Neural progenitor cell (in vitro differentiated cells): ENCODE results near the gene LRRC32. TPM values are rescaled to one million over a fixed set of nuclear protein-coding genes. Genes with fewer than 3 reads are reported as not detected.

Source experiments
- DNase-seq: peaks from one replicate; pipeline ENCODE4 v3.0.0-alpha.2; 2016; ENCODE audit warnings: low spot score
- H2AFZ ChIP-seq: fragments of 200-600 bp; sonication (generic); replicated peaks from 2 replicates; pipeline ENCODE4 v1.6.1; 2016; ENCODE audit warnings: antibody characterized with exemption
- H3F3A ChIP-seq: fragments of 200-600 bp; sonication (generic); 2 replicates; pipeline ENCODE4 v1.6.1; 2016; ENCODE audit warnings: antibody characterized with exemption, low read depth
- H3K27ac ChIP-seq: fragments of 200-600 bp; sonication (generic); 2 replicates; pipeline ENCODE4 v1.5.1; 2016; ENCODE audit warnings: mild to moderate bottlenecking
- H3K27me3 ChIP-seq: fragments of 200-600 bp; sonication (generic); 2 replicates; pipeline ENCODE4 v1.6.1; 2016; ENCODE audit warnings: mild to moderate bottlenecking, moderate library complexity
- H3K36me3 ChIP-seq: fragments of 200-600 bp; sonication (generic); 2 replicates; pipeline ENCODE4 v1.5.1; 2016
- H3K4me1 ChIP-seq: fragments of 200-600 bp; sonication (generic); 2 replicates; pipeline ENCODE4 v1.6.1; 2016; ENCODE audit warnings: mixed run types
- H3K4me2 ChIP-seq: fragments of 200-600 bp; sonication (generic); 2 replicates; pipeline ENCODE4 v1.6.1; 2016
- H3K4me3 ChIP-seq: fragments of 200-600 bp; sonication (generic); 2 replicates; pipeline ENCODE4 v1.5.1; 2016
- H3K79me2 ChIP-seq: fragments of 200-600 bp; sonication (generic); 2 replicates; pipeline ENCODE4 v1.6.1; 2016; ENCODE audit warnings: low read depth
- H3K9ac ChIP-seq: fragments of 200-600 bp; sonication (generic); 2 replicates; pipeline ENCODE4 v1.6.1; 2016
- H3K9me3 ChIP-seq: fragments of 200-600 bp; sonication (generic); 2 replicates; pipeline ENCODE4 v1.5.1; 2016; ENCODE audit warnings: low read depth
- H4K20me1 ChIP-seq: fragments of 200-600 bp; sonication (generic); 2 replicates; pipeline ENCODE4 v1.6.1; 2016; ENCODE audit warnings: low read depth
- H3K27ac Mint-ChIP-seq: 3 replicates; pipeline ENCODE4 v1.8.0; 2021; ENCODE audit warnings: mixed read lengths
- H3K27me3 Mint-ChIP-seq: 2 replicates; pipeline ENCODE4 v1.8.0; 2022; ENCODE audit warnings: low read depth, mild to moderate bottlenecking, inconsistent platforms, moderate library complexity, mixed read lengths; ENCODE audit not compliant: insufficient read depth
- H3K36me3 Mint-ChIP-seq: 3 replicates; pipeline ENCODE4 v1.8.0; 2021; ENCODE audit warnings: mixed read lengths
- H3K4me1 Mint-ChIP-seq: 3 replicates; pipeline ENCODE4 v1.8.0; 2021; ENCODE audit warnings: mixed read lengths
- H3K4me3 Mint-ChIP-seq: 3 replicates; pipeline ENCODE4 v1.8.0; 2021; ENCODE audit warnings: mild to moderate bottlenecking, moderate library complexity, mixed read lengths
- H3K9me3 Mint-ChIP-seq: 3 replicates; pipeline ENCODE4 v1.8.0; 2020; ENCODE audit warnings: mixed read lengths
- EZH2 ChIP-seq: fragments of 200-600 bp; sonication (generic); IDR thresholded peaks from 2 replicates; pipeline ENCODE4 v1.6.1; 2017; ENCODE audit warnings: antibody characterized with exemption, mild to moderate bottlenecking, moderate library complexity
- EZH2phosphoT487 ChIP-seq: fragments of 200-600 bp; sonication (generic); IDR thresholded peaks from 2 replicates; pipeline ENCODE4 v1.6.1; 2017; ENCODE audit warnings: antibody characterized with exemption
- total RNA-seq: library from RNA; depleted of rRNA; stranded (reverse); fragments of >200 nt; gene quantifications from 2 replicates; pipeline ENCODE4 v1.2.3, GENCODE V29; 2015; ENCODE audit warnings: low replicate concordance
- TF ChIP-seq, protein P1 (sequence below): fragments of 200-600 bp; sonication (generic); IDR thresholded peaks from 2 replicates; pipeline ENCODE4 v1.5.1; 2017; ENCODE audit warnings: antibody characterized with exemption, mild to moderate bottlenecking

The LRRC32 gene
- total RNA-seq, 1 donor from 2014 or later = 0.21 TPM

- TF ChIP-seq, protein P1, sequence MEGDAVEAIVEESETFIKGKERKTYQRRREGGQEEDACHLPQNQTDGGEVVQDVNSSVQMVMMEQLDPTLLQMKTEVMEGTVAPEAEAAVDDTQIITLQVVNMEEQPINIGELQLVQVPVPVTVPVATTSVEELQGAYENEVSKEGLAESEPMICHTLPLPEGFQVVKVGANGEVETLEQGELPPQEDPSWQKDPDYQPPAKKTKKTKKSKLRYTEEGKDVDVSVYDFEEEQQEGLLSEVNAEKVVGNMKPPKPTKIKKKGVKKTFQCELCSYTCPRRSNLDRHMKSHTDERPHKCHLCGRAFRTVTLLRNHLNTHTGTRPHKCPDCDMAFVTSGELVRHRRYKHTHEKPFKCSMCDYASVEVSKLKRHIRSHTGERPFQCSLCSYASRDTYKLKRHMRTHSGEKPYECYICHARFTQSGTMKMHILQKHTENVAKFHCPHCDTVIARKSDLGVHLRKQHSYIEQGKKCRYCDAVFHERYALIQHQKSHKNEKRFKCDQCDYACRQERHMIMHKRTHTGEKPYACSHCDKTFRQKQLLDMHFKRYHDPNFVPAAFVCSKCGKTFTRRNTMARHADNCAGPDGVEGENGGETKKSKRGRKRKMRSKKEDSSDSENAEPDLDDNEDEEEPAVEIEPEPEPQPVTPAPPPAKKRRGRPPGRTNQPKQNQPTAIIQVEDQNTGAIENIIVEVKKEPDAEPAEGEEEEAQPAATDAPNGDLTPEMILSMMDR = no peak
- TF ChIP-seq EZH2phosphoT487 = no peak
- no peak for TF ChIP-seq EZH2
- no peak overlapping the region for H2AFZ ChIP-seq
- H3K4me3 Mint-ChIP-seq = no peak overlapping the region
Measured at GRCh38 chr11:76682106-76682505, 11.6 kb upstream of the LRRC32 start.

DNA sequence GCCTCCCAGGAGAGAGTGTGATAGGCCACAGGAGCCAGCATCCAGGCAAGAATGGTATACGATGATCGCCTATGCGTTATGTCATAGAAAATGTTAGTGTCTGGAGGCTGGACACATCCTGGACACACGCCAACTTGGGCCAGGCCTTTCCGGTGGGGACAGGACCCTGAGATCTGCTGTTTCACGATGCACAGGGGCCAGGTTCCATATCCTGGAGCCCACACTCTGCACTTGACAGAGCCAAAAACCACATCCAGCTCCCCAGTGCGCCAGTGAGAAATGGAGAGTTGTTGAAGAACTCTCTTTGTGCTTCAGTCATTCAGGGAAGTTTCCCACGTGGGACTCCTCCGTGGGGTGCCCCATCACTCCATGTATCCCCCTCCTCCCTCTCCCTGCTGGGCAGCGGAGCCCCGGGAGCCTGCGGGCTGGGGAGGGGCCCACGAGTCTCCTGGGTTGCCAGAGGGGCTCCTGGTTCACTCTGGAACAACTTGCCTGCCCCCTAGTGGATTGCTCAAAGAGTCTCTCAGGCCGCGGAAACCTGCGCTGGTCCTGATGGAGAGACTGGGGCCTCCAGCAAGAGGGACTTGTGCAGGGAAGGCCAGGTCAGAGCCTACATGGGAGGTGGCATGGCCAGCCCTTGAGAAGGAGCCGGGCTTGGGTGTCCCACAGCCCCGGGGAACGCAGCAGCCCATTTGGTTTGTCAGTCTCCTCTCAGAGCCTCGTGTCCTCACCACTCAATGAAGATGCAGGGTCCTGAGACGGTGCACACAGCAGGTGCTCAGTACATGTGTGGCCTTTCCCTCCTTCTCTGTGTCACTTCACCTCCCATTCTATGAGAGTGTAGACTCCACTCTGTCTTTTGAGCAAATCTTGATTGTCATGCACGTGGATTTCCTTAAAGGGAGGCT, 10.2 kb upstream of the LRRC32 start:
- H2AFZ ChIP-seq = peak overlapping the region; percentile 33

More at GRCh38 chr11:76682106-76682505, 11.6 kb upstream of the LRRC32 start:
- peaks cover 3% of the 10 kb centered on the region for H3K9me3 Mint-ChIP-seq
- H3K79me2 ChIP-seq = no peaks in the 10 kb centered on the region
- H3K4me1 ChIP-seq = no peaks in the 10 kb centered on the region
- H3K36me3 Mint-ChIP-seq = no peaks in the 10 kb centered on the region
- H3K27me3 ChIP-seq = no peaks in the 10 kb centered on the region
- H3K9ac ChIP-seq = no peak overlapping the region
- H3F3A ChIP-seq = no peaks in the 10 kb centered on the region
- H3K27me3 Mint-ChIP-seq = peaks cover 9% of the 10 kb centered on the region
- no peaks in the 10 kb centered on the region for H3K9me3 ChIP-seq
- H3K27ac ChIP-seq = no peak overlapping the region
- H3K4me2 ChIP-seq = no peak overlapping the region
- DNase-seq = no peak
- H3K4me1 Mint-ChIP-seq = peaks cover 21% of the 10 kb centered on the region
- no peaks in the 10 kb centered on the region for H4K20me1 ChIP-seq
- no peak overlapping the region for H3K27ac Mint-ChIP-seq
- H3K4me3 ChIP-seq = no peak overlapping the region
- no peaks in the 10 kb centered on the region for H3K36me3 ChIP-seq

GRCh38 chr11:76678321-76678720, 7.8 kb upstream of the LRRC32 start:
- no peaks in the 10 kb centered on the region for H4K20me1 ChIP-seq
- no peak overlapping the region for H2AFZ ChIP-seq
- H3K36me3 ChIP-seq = no peaks in the 10 kb centered on the region
- no peaks in the 10 kb centered on the region for H3K4me1 ChIP-seq
- H3K4me2 ChIP-seq = no peak overlapping the region
- H3K9me3 Mint-ChIP-seq = no peaks in the 10 kb centered on the region
- H3K4me1 Mint-ChIP-seq = peaks cover 20% of the 10 kb centered on the region
- no peaks in the 10 kb centered on the region for H3K36me3 Mint-ChIP-seq
- H3K27ac ChIP-seq = no peak overlapping the region
- TF ChIP-seq EZH2 (no peak), EZH2phosphoT487 (no peak)
- TF ChIP-seq, protein P1 = no peak
- no peak overlapping the region for H3K4me3 ChIP-seq
- no peak for DNase-seq
- H3K79me2 ChIP-seq = no peaks in the 10 kb centered on the region
- H3K4me3 Mint-ChIP-seq = no peak overlapping the region
- no peak overlapping the region for H3K27ac Mint-ChIP-seq
- no peaks in the 10 kb centered on the region for H3F3A ChIP-seq
- H3K27me3 ChIP-seq = no peaks in the 10 kb centered on the region
- no peaks in the 10 kb centered on the region for H3K9me3 ChIP-seq
- no peak overlapping the region for H3K9ac ChIP-seq
- peaks cover 6% of the 10 kb centered on the region for H3K27me3 Mint-ChIP-seq

More for the DNA sequence above, 10.2 kb upstream of the LRRC32 start:
- H3K36me3 Mint-ChIP-seq = no peaks in the 10 kb centered on the region
- peaks cover 9% of the 10 kb centered on the region for H3K27me3 Mint-ChIP-seq
- Histone ChIP-seq H4K20me1 (no peaks in the 10 kb centered on the region), H3K4me1 (no peaks in the 10 kb centered on the region), H3K27me3 (no peaks in the 10 kb centered on the region), H3K4me2 (no peak overlapping the region), H3K9me3 (no peaks in the 10 kb centered on the region), H3K9ac (no peak overlapping the region), H3F3A (no peaks in the 10 kb centered on the region), H3K36me3 (no peaks in the 10 kb centered on the region), H3K79me2 (no peaks in the 10 kb centered on the region), H3K4me3 (no peak overlapping the region), H3K27ac (no peak overlapping the region)
- H3K4me3 Mint-ChIP-seq = no peak overlapping the region
- DNase-seq = peak; percentile 92
- H3K27ac Mint-ChIP-seq = no peak overlapping the region
- peaks cover 3% of the 10 kb centered on the region for H3K9me3 Mint-ChIP-seq
- no peak for TF ChIP-seq EZH2phosphoT487
- no peak for TF ChIP-seq EZH2
- TF ChIP-seq, protein P1 = peak; percentile 88
- H3K4me1 Mint-ChIP-seq = peaks cover 25% of the 10 kb centered on the region
